HUES64 (cell line): Measurements from ENCODE around the gene USP6NL.

Source experiments
- H3K27ac ChIP-seq: 2 replicates; pipeline ENCODE4 v1.7.0; 2013; ENCODE audit warnings: low read depth, low read length, inconsistent platforms
- H3K27me3 ChIP-seq: 2 replicates; pipeline ENCODE4 v1.6.1; 2013; ENCODE audit warnings: mild to moderate bottlenecking, low read length; ENCODE audit not compliant: insufficient read depth
- H3K36me3 ChIP-seq: 2 replicates; pipeline ENCODE4 v1.6.1; 2013; ENCODE audit warnings: mild to moderate bottlenecking, low read length; ENCODE audit not compliant: insufficient read depth
- H3K4me1 ChIP-seq: 2 replicates; pipeline ENCODE4 v1.6.1; 2013; ENCODE audit warnings: mild to moderate bottlenecking, low read length, moderate library complexity; ENCODE audit not compliant: insufficient read depth
- H3K4me3 ChIP-seq: 2 replicates; pipeline ENCODE4 v1.5.1; 2013; ENCODE audit warnings: mild to moderate bottlenecking, low read length, moderate library complexity
- H3K9ac ChIP-seq: 2 replicates; pipeline ENCODE4 v1.6.1; 2013; ENCODE audit warnings: mild to moderate bottlenecking, low read depth, low read length
- H3K9me3 ChIP-seq: 2 replicates; pipeline ENCODE4 v1.6.1; 2013; ENCODE audit warnings: low read depth, low read length; ENCODE audit not compliant: insufficient read depth
- WGBS: fragments of 150-250, 120-280 bp; methylation state at CpG from one replicate; pipeline ENCODE4 v1.1.7; 2013; ENCODE audit warnings: missing lambda C conversion rate; 5-methylcytosine and 5-hydroxymethylcytosine counted together

Gene USP6NL

GRCh38 chr10:11451640-11452260 lies 159.7 kb downstream of the USP6NL start:
- no peak overlapping the region for H3K9ac ChIP-seq
- no peaks in the 10 kb centered on the region for H3K9me3 ChIP-seq
- H3K27ac ChIP-seq, result no peak overlapping the region
- WGBS, result 92% methylated on average over 13 of the region's 13 CpGs
- no peak overlapping the region for H3K4me3 ChIP-seq
- H3K27me3 ChIP-seq, result no peaks in the 10 kb centered on the region
- no peaks in the 10 kb centered on the region for H3K4me1 ChIP-seq
- H3K36me3 ChIP-seq, result no peaks in the 10 kb centered on the region

GRCh38 chr10:11450427-11450826 lies 161.0 kb downstream of the USP6NL start:
- Histone ChIP-seq H3K9me3 (no peaks in the 10 kb centered on the region), H3K4me1 (no peaks in the 10 kb centered on the region), H3K36me3 (no peaks in the 10 kb centered on the region), H3K4me3 (no peak overlapping the region), H3K27me3 (no peaks in the 10 kb centered on the region), H3K9ac (no peak overlapping the region), H3K27ac (no peak overlapping the region)
- 77% methylated on average over 6 of the region's 6 CpGs for WGBS

GRCh38 chr10:11449761-11450160 lies 161.7 kb downstream of the USP6NL start:
- H3K9ac ChIP-seq, result no peak overlapping the region
- H3K36me3 ChIP-seq, result no peaks in the 10 kb centered on the region
- no peaks in the 10 kb centered on the region for H3K27me3 ChIP-seq
- 90% methylated on average over 8 of the region's 8 CpGs for WGBS
- no peak overlapping the region for H3K4me3 ChIP-seq
- no peak overlapping the region for H3K27ac ChIP-seq
- H3K4me1 ChIP-seq, result no peaks in the 10 kb centered on the region
- no peaks in the 10 kb centered on the region for H3K9me3 ChIP-seq

- Histone ChIP-seq H3K4me3 (no peak overlapping the region), H3K9ac (no peak overlapping the region), H3K4me1 (no peaks in the 10 kb centered on the region), H3K27me3 (no peaks in the 10 kb centered on the region), H3K36me3 (no peaks in the 10 kb centered on the region), H3K27ac (no peak overlapping the region), H3K9me3 (no peaks in the 10 kb centered on the region)
- WGBS, result 83% methylated on average over 12 of the region's 12 CpGs
Observed at GRCh38 chr10:11448545-11449244, 162.8 kb downstream of the USP6NL start.

- WGBS, result 85% methylated on average over 8 of the region's 8 CpGs
- Histone ChIP-seq H3K9me3 (no peaks in the 10 kb centered on the region), H3K27me3 (no peaks in the 10 kb centered on the region), H3K9ac (no peak overlapping the region), H3K36me3 (no peaks in the 10 kb centered on the region), H3K27ac (no peak overlapping the region), H3K4me3 (no peak overlapping the region), H3K4me1 (no peaks in the 10 kb centered on the region)
Observed at GRCh38 chr10:11448190-11448544, 163.3 kb downstream of the USP6NL start.

GRCh38 chr10:11447586-11447985 lies 163.9 kb downstream of the USP6NL start:
- Histone ChIP-seq H3K9ac (no peak overlapping the region), H3K4me1 (no peaks in the 10 kb centered on the region), H3K27me3 (no peaks in the 10 kb centered on the region), H3K4me3 (no peak overlapping the region), H3K36me3 (no peaks in the 10 kb centered on the region), H3K9me3 (no peaks in the 10 kb centered on the region), H3K27ac (no peak overlapping the region)
- WGBS, result 93% methylated on average over 9 of the region's 9 CpGs

- no peaks in the 10 kb centered on the region for H3K9me3 ChIP-seq
- H3K36me3 ChIP-seq, result no peaks in the 10 kb centered on the region
- H3K27me3 ChIP-seq, result no peaks in the 10 kb centered on the region
- no peak overlapping the region for H3K9ac ChIP-seq
- 95% methylated on average over 4 of the region's 4 CpGs for WGBS
- no peak overlapping the region for H3K4me3 ChIP-seq
- no peak overlapping the region for H3K27ac ChIP-seq
- H3K4me1 ChIP-seq, result no peaks in the 10 kb centered on the region
Observed at GRCh38 chr10:11446864-11447263, 164.6 kb downstream of the USP6NL start.

GRCh38 chr10:11446133-11446532 lies 165.3 kb downstream of the USP6NL start:
- H3K4me1 ChIP-seq, result 0 out of 2 replicates have a peak, but pooled peaks cover 2% of the 10 kb centered on the region
- H3K27ac ChIP-seq, result no peak overlapping the region
- H3K4me3 ChIP-seq, result no peak overlapping the region
- 88% methylated on average over 5 of the region's 5 CpGs for WGBS
- no peaks in the 10 kb centered on the region for H3K36me3 ChIP-seq
- H3K9me3 ChIP-seq, result no peaks in the 10 kb centered on the region
- no peak overlapping the region for H3K9ac ChIP-seq
- H3K27me3 ChIP-seq, result no peaks in the 10 kb centered on the region

- H3K4me3 ChIP-seq, result no peak overlapping the region
- H3K9me3 ChIP-seq, result no peaks in the 10 kb centered on the region
- 71% methylated on average over 25 of the region's 27 CpGs for WGBS
- H3K36me3 ChIP-seq, result no peaks in the 10 kb centered on the region
- H3K9ac ChIP-seq, result no peak overlapping the region
- no peaks in the 10 kb centered on the region for H3K27me3 ChIP-seq
- H3K27ac ChIP-seq, result no peak overlapping the region
- H3K4me1 ChIP-seq, result peaks cover 13% of the 10 kb centered on the region
Observed at GRCh38 chr10:11444531-11445228, 166.8 kb downstream of the USP6NL start.

- 86% methylated on average over 11 of the region's 11 CpGs for WGBS
- Histone ChIP-seq H3K9me3 (no peaks in the 10 kb centered on the region), H3K9ac (no peak overlapping the region), H3K4me3 (no peak overlapping the region), H3K4me1 (peaks cover 13% of the 10 kb centered on the region), H3K36me3 (no peaks in the 10 kb centered on the region), H3K27ac (no peak overlapping the region), H3K27me3 (no peaks in the 10 kb centered on the region)
Observed at GRCh38 chr10:11444155-11444530, 167.3 kb downstream of the USP6NL start.

- no peak overlapping the region for H3K27ac ChIP-seq
- H3K36me3 ChIP-seq, result no peaks in the 10 kb centered on the region
- H3K27me3 ChIP-seq, result no peaks in the 10 kb centered on the region
- no peaks in the 10 kb centered on the region for H3K9me3 ChIP-seq
- 94% methylated on average over 23 of the region's 23 CpGs for WGBS
- no peak overlapping the region for H3K4me3 ChIP-seq
- peaks cover 13% of the 10 kb centered on the region for H3K4me1 ChIP-seq
- no peak overlapping the region for H3K9ac ChIP-seq
Observed at GRCh38 chr10:11443468-11444154, 167.8 kb downstream of the USP6NL start.
